Measurements from ENCODE around the gene PCDHGA9.

Gene PCDHGA9

DNA sequence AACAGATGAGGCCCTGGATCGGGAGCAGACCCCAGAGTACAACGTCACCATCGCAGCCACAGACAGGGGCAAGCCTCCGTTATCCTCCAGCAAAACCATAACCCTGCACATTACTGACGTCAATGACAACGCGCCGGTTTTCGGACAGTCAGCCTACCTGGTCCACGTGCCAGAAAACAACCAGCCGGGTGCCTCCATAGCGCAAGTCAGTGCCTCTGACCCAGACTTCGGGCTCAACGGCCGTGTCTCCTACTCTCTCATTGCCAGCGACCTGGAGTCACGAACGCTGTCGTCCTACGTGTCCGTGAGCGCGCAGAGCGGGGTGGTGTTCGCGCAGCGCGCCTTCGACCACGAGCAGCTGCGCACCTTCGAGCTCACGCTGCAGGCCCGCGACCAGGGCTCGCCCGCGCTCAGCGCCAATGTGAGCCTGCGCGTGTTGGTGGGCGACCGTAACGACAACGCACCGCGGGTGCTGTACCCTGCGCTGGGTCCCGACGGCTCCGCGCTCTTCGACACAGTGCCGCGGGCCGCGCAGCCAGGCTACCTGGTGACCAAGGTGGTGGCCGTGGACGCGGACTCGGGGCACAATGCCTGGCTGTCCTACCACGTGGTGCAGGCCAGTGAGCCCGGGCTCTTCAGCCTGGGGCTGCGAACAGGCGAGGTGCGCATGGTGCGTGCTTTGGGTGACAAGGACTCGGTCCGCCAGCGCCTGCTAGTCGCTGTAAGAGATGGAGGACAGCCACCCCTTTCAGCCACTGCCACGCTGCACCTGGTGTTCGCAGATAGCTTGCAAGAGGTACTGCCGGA is 16.7 kb downstream of the PCDHGA9 start:
- TF ChIP-seq, protein P1, sequence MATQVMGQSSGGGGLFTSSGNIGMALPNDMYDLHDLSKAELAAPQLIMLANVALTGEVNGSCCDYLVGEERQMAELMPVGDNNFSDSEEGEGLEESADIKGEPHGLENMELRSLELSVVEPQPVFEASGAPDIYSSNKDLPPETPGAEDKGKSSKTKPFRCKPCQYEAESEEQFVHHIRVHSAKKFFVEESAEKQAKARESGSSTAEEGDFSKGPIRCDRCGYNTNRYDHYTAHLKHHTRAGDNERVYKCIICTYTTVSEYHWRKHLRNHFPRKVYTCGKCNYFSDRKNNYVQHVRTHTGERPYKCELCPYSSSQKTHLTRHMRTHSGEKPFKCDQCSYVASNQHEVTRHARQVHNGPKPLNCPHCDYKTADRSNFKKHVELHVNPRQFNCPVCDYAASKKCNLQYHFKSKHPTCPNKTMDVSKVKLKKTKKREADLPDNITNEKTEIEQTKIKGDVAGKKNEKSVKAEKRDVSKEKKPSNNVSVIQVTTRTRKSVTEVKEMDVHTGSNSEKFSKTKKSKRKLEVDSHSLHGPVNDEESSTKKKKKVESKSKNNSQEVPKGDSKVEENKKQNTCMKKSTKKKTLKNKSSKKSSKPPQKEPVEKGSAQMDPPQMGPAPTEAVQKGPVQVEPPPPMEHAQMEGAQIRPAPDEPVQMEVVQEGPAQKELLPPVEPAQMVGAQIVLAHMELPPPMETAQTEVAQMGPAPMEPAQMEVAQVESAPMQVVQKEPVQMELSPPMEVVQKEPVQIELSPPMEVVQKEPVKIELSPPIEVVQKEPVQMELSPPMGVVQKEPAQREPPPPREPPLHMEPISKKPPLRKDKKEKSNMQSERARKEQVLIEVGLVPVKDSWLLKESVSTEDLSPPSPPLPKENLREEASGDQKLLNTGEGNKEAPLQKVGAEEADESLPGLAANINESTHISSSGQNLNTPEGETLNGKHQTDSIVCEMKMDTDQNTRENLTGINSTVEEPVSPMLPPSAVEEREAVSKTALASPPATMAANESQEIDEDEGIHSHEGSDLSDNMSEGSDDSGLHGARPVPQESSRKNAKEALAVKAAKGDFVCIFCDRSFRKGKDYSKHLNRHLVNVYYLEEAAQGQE (IDR thresholded peaks at IDR 0.05; ENCODE audit: insufficient read depth in 1 of 2, low read depth in 2 of 2, low read length in 2 of 2), result no peak
- TF ChIP-seq SIN3A (IDR thresholded peaks at IDR 0.05; ENCODE audit: borderline replicate concordance, insufficient read depth, low read length), result no peak
- no peak for TF ChIP-seq TAF1 (IDR thresholded peaks at IDR 0.05; ENCODE audit: borderline replicate concordance, insufficient read depth, low read length)
- no peak for TF ChIP-seq FOXP2 (optimal IDR thresholded peaks at IDR 0.05; ENCODE audit: borderline replicate concordance, extremely low read depth, extremely low read length, insufficient read depth)
- no peak for TF ChIP-seq POLR2AphosphoS5 (IDR thresholded peaks at IDR 0.05; ENCODE audit: low read depth, low read length)

DNA sequence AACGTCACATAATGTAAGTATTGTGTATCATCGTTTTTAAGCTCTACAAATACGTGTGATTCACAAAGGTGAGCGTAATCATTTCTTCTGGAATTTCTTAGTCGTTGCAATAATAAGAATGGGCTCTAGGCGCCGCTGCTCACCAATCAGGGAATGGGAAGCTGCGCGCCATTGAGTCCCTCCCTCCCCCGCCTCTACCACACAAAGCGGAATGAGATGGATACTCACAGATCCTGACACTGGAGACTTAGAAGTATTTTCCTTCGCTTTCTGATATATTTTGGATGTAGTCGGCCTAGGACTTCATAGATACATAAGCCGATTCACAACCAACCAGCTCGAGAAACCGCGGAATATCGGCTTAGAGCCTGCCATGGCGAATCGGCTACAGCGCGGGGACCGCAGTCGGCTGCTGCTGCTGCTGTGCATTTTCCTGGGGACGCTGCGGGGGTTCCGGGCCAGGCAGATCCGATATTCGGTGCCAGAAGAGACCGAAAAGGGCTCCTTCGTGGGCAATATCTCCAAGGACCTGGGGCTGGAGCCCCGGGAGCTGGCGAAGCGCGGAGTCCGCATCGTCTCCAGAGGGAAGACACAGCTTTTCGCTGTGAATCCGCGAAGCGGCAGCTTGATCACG is 18.4 kb downstream of the PCDHGA9 start, which contains the start of gene PCDHGA11:
TSS of gene PCDHGA11 (plus strand) at position 197 of the 634 bp plus-strand sequence. CDS start at position 374, 177 bp downstream.
- TF ChIP-seq, protein P1 (IDR thresholded peaks at IDR 0.05; ENCODE audit: insufficient read depth in 1 of 2, low read depth in 2 of 2, low read length in 2 of 2), result no peak
- TF ChIP-seq SIN3A (IDR thresholded peaks at IDR 0.05; ENCODE audit: borderline replicate concordance, insufficient read depth, low read length), result no peak
- no peak for TF ChIP-seq TAF1 (IDR thresholded peaks at IDR 0.05; ENCODE audit: borderline replicate concordance, insufficient read depth, low read length)
- no peak for TF ChIP-seq POLR2AphosphoS5 (IDR thresholded peaks at IDR 0.05; ENCODE audit: low read depth, low read length)
- TF ChIP-seq FOXP2 (optimal IDR thresholded peaks at IDR 0.05; ENCODE audit: borderline replicate concordance, extremely low read depth, extremely low read length, insufficient read depth), result no peak

DNA sequence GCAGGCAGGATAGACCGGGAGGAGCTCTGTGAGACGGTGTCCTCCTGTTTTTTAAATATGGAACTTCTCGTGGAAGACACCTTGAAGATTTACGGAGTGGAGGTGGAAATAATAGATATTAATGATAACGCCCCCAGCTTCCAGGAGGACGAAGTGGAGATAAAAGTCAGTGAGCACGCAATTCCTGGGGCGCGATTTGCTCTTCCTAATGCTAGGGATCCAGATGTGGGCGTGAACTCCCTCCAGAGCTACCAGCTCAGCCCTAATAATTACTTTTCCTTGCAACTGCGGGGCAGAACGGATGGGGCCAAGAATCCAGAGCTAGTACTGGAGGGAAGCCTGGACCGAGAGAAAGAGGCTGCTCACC is 18.9 kb downstream of the PCDHGA9 start:
- TF ChIP-seq SIN3A (IDR thresholded peaks at IDR 0.05; ENCODE audit: borderline replicate concordance, insufficient read depth, low read length), result no peak
- TF ChIP-seq, protein P1 (IDR thresholded peaks at IDR 0.05; ENCODE audit: insufficient read depth in 1 of 2, low read depth in 2 of 2, low read length in 2 of 2), result no peak
- TF ChIP-seq POLR2AphosphoS5 (IDR thresholded peaks at IDR 0.05; ENCODE audit: low read depth, low read length), result no peak
- no peak for TF ChIP-seq TAF1 (IDR thresholded peaks at IDR 0.05; ENCODE audit: borderline replicate concordance, insufficient read depth, low read length)
- no peak for TF ChIP-seq FOXP2 (optimal IDR thresholded peaks at IDR 0.05; ENCODE audit: borderline replicate concordance, extremely low read depth, extremely low read length, insufficient read depth)

DNA sequence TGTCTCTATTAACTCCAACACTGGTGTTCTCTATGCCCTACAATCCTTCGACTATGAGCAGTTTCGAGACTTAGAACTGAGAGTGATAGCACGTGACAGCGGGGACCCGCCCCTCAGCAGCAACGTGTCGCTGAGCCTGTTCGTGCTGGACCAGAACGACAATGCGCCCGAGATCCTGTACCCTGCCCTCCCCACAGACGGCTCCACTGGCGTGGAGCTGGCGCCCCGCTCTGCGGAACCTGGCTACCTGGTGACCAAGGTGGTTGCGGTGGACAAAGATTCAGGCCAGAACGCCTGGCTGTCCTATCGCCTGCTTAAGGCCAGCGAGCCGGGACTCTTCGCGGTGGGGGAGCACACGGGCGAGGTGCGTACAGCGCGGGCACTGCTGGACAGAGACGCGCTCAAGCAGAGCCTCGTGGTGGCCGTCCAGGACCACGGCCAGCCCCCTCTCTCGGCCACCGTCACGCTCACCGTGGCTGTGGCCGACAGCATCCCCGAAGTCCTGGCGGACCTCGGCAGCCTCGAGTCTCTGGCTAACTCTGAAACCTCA is 20.2 kb downstream of the PCDHGA9 start:
- no peak for TF ChIP-seq FOXP2 (optimal IDR thresholded peaks at IDR 0.05; ENCODE audit: borderline replicate concordance, extremely low read depth, extremely low read length, insufficient read depth)
- TF ChIP-seq POLR2AphosphoS5 (IDR thresholded peaks at IDR 0.05; ENCODE audit: low read depth, low read length), result no peak
- TF ChIP-seq, protein P1 (IDR thresholded peaks at IDR 0.05; ENCODE audit: insufficient read depth in 1 of 2, low read depth in 2 of 2, low read length in 2 of 2), result no peak
- TF ChIP-seq SIN3A (IDR thresholded peaks at IDR 0.05; ENCODE audit: borderline replicate concordance, insufficient read depth, low read length), result no peak
- no peak for TF ChIP-seq TAF1 (IDR thresholded peaks at IDR 0.05; ENCODE audit: borderline replicate concordance, insufficient read depth, low read length)
